Measurements from ENCODE around the gene CORO2A.

CORO2A gene

GRCh38 chr9:98182069-98182820, 10.2 kb downstream of the CORO2A start:
- no peak overlapping the region for H3K27ac ChIP-seq (ENCODE audit: low read length)
- H3K4me3 ChIP-seq (ENCODE audit: low read length) = no peak overlapping the region
- no peak overlapping the region for H3K9ac ChIP-seq (ENCODE audit: low read length)
- TF ChIP-seq CTCF (IDR thresholded peaks at IDR 0.05; ENCODE audit: low read depth, low read length) (no peak), EZH2phosphoT487 (IDR thresholded peaks at IDR 0.05; ENCODE audit: low read depth) (no peak)
- no peak overlapping the region for H2AFZ ChIP-seq (ENCODE audit: low read depth, low read length)
- no peak overlapping the region for H3K4me2 ChIP-seq (ENCODE audit: low read length)
- no peaks in the 10 kb centered on the region for H3K36me3 ChIP-seq (replicated peaks; ENCODE audit: low read depth, low read length)
- H3K79me2 ChIP-seq (ENCODE audit: low read length) = no peaks in the 10 kb centered on the region
- H3K4me1 ChIP-seq (ENCODE audit: low read length) = no peaks in the 10 kb centered on the region
- no peaks in the 10 kb centered on the region for H3K9me3 ChIP-seq (ENCODE audit: insufficient read depth, low read length)
- no peaks in the 10 kb centered on the region for H3K27me3 ChIP-seq (ENCODE audit: low read depth, low read length)
- H4K20me1 ChIP-seq (ENCODE audit: insufficient read depth, low read length) = no peaks in the 10 kb centered on the region

GRCh38 chr9:98181746-98182068, 10.7 kb downstream of the CORO2A start:
- H3K79me2 ChIP-seq (ENCODE audit: low read length) = no peaks in the 10 kb centered on the region
- no peak overlapping the region for H3K27ac ChIP-seq (ENCODE audit: low read length)
- no peaks in the 10 kb centered on the region for H3K9me3 ChIP-seq (ENCODE audit: insufficient read depth, low read length)
- TF ChIP-seq CTCF (IDR thresholded peaks at IDR 0.05; ENCODE audit: low read depth, low read length) (no peak), EZH2phosphoT487 (IDR thresholded peaks at IDR 0.05; ENCODE audit: low read depth) (no peak)
- no peak overlapping the region for H2AFZ ChIP-seq (ENCODE audit: low read depth, low read length)
- H3K36me3 ChIP-seq (replicated peaks; ENCODE audit: low read depth, low read length) = no peaks in the 10 kb centered on the region
- H3K4me2 ChIP-seq (ENCODE audit: low read length) = no peak overlapping the region
- H4K20me1 ChIP-seq (ENCODE audit: insufficient read depth, low read length) = no peaks in the 10 kb centered on the region
- H3K4me3 ChIP-seq (ENCODE audit: low read length) = no peak overlapping the region
- no peak overlapping the region for H3K9ac ChIP-seq (ENCODE audit: low read length)
- no peaks in the 10 kb centered on the region for H3K4me1 ChIP-seq (ENCODE audit: low read length)
- H3K27me3 ChIP-seq (ENCODE audit: low read depth, low read length) = no peaks in the 10 kb centered on the region; the same call in 1 of the 2 replicates

- Histone ChIP-seq H3K9ac (ENCODE audit: low read length) (no peak overlapping the region), H3K4me3 (ENCODE audit: low read length) (no peak overlapping the region), H3K27me3 (ENCODE audit: low read depth, low read length) (peaks cover 5% of the 10 kb centered on the region), H3K36me3 (replicated peaks; ENCODE audit: low read depth, low read length) (no peaks in the 10 kb centered on the region), H4K20me1 (ENCODE audit: insufficient read depth, low read length) (no peaks in the 10 kb centered on the region), H3K4me1 (ENCODE audit: low read length) (no peaks in the 10 kb centered on the region), H3K27ac (ENCODE audit: low read length) (no peak overlapping the region), H3K9me3 (ENCODE audit: insufficient read depth, low read length) (no peaks in the 10 kb centered on the region), H2AFZ (ENCODE audit: low read depth, low read length) (no peak overlapping the region), H3K4me2 (ENCODE audit: low read length) (no peak overlapping the region), H3K79me2 (ENCODE audit: low read length) (no peaks in the 10 kb centered on the region)
- TF ChIP-seq EZH2phosphoT487 (IDR thresholded peaks at IDR 0.05; ENCODE audit: low read depth) (no peak), CTCF (IDR thresholded peaks at IDR 0.05; ENCODE audit: low read depth, low read length) (no peak)
Measured at GRCh38 chr9:98180996-98181395, 11.4 kb downstream of the CORO2A start.

- Histone ChIP-seq H3K79me2 (ENCODE audit: low read length) (no peaks in the 10 kb centered on the region), H3K4me1 (ENCODE audit: low read length) (no peaks in the 10 kb centered on the region), H4K20me1 (ENCODE audit: insufficient read depth, low read length) (no peaks in the 10 kb centered on the region), H3K9me3 (ENCODE audit: insufficient read depth, low read length) (no peaks in the 10 kb centered on the region), H3K27ac (ENCODE audit: low read length) (no peak overlapping the region), H3K4me2 (ENCODE audit: low read length) (no peak overlapping the region), H2AFZ (ENCODE audit: low read depth, low read length) (no peak overlapping the region), H3K4me3 (ENCODE audit: low read length) (no peak overlapping the region), H3K36me3 (replicated peaks; ENCODE audit: low read depth, low read length) (no peaks in the 10 kb centered on the region), H3K9ac (ENCODE audit: low read length) (no peak overlapping the region), H3K27me3 (ENCODE audit: low read depth, low read length) (peaks cover 14% of the 10 kb centered on the region)
- no peak for TF ChIP-seq CTCF (IDR thresholded peaks at IDR 0.05; ENCODE audit: low read depth, low read length)
- no peak for TF ChIP-seq EZH2phosphoT487 (IDR thresholded peaks at IDR 0.05; ENCODE audit: low read depth)
Measured at GRCh38 chr9:98178874-98179850, 13.3 kb downstream of the CORO2A start.

Data from OCI-LY3 (cell line).